HTR-8/SVneo (cell line): ENCODE data around the gene MMP21.

ENCODE experiments used
- DNase-seq: peaks from one replicate; pipeline ENCODE4 v3.0.0; 2011; ENCODE audit warnings: low spot score, mixed read lengths; ENCODE audit not compliant: insufficient read length
- FAIRE-seq: peaks from 2 replicates; lab custom pipeline; 2011; peaks lifted over from hg19 to GRCh38; lab: Jason Lieb, UNC

MMP21 gene

GRCh38 chr10:125792342-125793300 lies 17.0 kb upstream of the MMP21 start:
- DNase-seq (no peak), FAIRE-seq (no peak)

- DNase-seq (no peak), FAIRE-seq (no peak)
These were observed 12.8 kb upstream of the MMP21 start for GRCh38 chr10:125788156-125789034.

- DNase-seq: no peak
- FAIRE-seq: no peak
These were observed 10.2 kb upstream of the MMP21 start for GRCh38 chr10:125785791-125786190.

GRCh38 chr10:125783957-125784356 lies 8.3 kb upstream of the MMP21 start:
- FAIRE-seq (no peak), DNase-seq (no peak)

GRCh38 chr10:125783408-125783807 lies 7.8 kb upstream of the MMP21 start:
- no peak for FAIRE-seq
- no peak for DNase-seq

- FAIRE-seq (no peak), DNase-seq (no peak)
These were observed 7.0 kb upstream of the MMP21 start for GRCh38 chr10:125782616-125783015.

- DNase-seq (no peak), FAIRE-seq (no peak)
These were observed 6.4 kb upstream of the MMP21 start for GRCh38 chr10:125782054-125782453.

- FAIRE-seq (no peak), DNase-seq (no peak)
These were observed 5.8 kb upstream of the MMP21 start for GRCh38 chr10:125781374-125781773.

GRCh38 chr10:125779403-125780327 lies 4.0 kb upstream of the MMP21 start:
- FAIRE-seq: no peak
- DNase-seq: no peak

- FAIRE-seq: no peak
These were observed 2.9 kb upstream of the MMP21 start for GRCh38 chr10:125778556-125778955.

GRCh38 chr10:125777806-125778205 lies 2.2 kb upstream of the MMP21 start:
- DNase-seq: no peak
- FAIRE-seq: no peak

More at GRCh38 chr10:125778556-125778955, 2.9 kb upstream of the MMP21 start:
- no peak for DNase-seq

- FAIRE-seq (no peak), DNase-seq (no peak)
These were observed 935 bp downstream of the MMP21 start for GRCh38 chr10:125774581-125775191.

GRCh38 chr10:125773687-125774543 lies 1.7 kb downstream of the MMP21 start:
- no peak for DNase-seq
- no peak for FAIRE-seq

GRCh38 chr10:125772864-125773180 lies 2.8 kb downstream of the MMP21 start:
- FAIRE-seq (no peak), DNase-seq (no peak)

- DNase-seq: no peak
- FAIRE-seq: no peak
These were observed 3.3 kb downstream of the MMP21 start for GRCh38 chr10:125772112-125772863.

GRCh38 chr10:125770844-125771243 lies 4.8 kb downstream of the MMP21 start:
- no peak for FAIRE-seq

GRCh38 chr10:125769175-125769574 lies 6.4 kb downstream of the MMP21 start:
- DNase-seq (no peak), FAIRE-seq (no peak)

More at GRCh38 chr10:125770844-125771243, 4.8 kb downstream of the MMP21 start:
- no peak for DNase-seq
